CD4-positive, alpha-beta T cell treated with Interleukin-1 beta for 1 hour (primary cell): ENCODE data around the gene NPC1L1.
A peak's percentile ranks its signal among the peaks of the same experiment; 100 is the strongest.

Experiments used
- DNase-seq, 2 donors: peaks; one replicate each; pipeline ENCODE4 v3.0.0-alpha.2; 2020 to 2022

Gene NPC1L1

DNA sequence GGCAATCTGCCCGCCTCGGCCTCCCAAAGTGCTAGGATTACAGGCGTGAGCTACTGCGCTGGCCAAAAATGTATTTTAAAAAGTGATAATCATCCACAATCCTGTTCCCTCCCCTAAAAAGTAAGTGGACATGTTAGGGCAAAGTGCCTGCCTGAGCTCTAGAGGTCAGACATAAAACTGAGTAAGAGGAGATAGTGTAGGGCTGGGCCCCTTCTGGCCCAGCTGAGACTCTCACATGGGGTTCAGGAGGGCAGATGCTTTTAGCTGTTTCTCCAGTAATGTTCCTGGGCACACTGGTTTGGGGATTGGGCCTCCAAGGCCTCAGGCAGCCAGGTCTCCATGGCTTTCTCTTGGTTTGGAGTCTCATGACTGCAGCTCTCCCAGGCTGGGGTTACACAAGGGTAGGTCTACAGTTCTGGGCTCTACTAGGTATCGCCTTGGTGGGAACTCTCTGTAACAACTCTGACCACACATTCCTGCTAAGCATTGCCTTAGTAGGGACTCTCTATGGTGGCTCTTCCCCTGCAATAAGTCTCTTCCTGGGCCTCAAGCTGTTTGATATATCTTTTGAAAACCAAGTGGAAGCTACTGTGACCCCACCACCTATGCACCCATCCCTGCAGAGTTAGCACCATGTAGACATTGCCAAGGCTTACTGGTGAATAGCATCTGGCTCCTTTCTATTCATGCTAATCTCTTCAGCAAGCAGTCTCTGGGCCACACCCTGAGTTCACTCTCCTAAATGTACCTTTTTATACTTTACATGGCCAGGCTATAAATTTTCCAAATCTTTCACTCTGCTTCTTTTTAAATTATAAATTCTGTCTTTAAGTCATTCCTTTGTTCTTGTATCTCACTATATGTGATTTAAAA, 43.7 kb downstream of the NPC1L1 start:
- DNase-seq: no peak

- no peak for DNase-seq
These were observed 44.7 kb downstream of the NPC1L1 start for GRCh38 chr7:44496385-44496784.

- no peak for DNase-seq
These were observed 46.2 kb downstream of the NPC1L1 start for GRCh38 chr7:44494960-44495359.

GRCh38 chr7:44491229-44491628, 49.9 kb downstream of the NPC1L1 start:
- DNase-seq: no peak

- peak; percentile 83 to 84 for DNase-seq
These were observed 50.6 kb downstream of the NPC1L1 start, which contains the start of gene NUDCD3 for GRCh38 chr7:44490351-44491200. TSS of gene NUDCD3 (minus strand) at chr7:44490658. CDS start at chr7:44490600, 58 bp downstream.

- peak; percentile 41 to 52 for DNase-seq
These were observed 51.2 kb downstream of the NPC1L1 start for GRCh38 chr7:44489955-44490350.

DNA sequence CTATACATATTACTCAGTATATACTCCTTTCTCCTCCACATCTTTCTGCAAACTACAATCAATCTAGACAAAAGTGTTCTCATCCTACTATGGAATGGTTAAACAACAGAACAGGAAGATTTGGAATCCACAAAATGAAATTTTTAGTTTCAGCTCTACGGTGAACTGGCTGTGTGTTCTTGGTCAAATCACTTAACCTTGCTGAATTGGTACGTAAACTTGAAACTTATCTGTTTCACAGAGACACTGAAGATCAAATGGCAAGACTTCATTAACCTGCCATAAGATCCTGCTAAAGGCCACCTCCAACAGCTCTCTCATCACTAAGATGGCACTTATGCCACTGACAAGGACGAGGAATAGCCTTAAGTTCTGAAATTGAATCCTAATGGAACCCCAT, 52.2 kb downstream of the NPC1L1 start:
- DNase-seq: no peak

- no peak for DNase-seq
These were observed 54.4 kb downstream of the NPC1L1 start for GRCh38 chr7:44486693-44487092.

DNA sequence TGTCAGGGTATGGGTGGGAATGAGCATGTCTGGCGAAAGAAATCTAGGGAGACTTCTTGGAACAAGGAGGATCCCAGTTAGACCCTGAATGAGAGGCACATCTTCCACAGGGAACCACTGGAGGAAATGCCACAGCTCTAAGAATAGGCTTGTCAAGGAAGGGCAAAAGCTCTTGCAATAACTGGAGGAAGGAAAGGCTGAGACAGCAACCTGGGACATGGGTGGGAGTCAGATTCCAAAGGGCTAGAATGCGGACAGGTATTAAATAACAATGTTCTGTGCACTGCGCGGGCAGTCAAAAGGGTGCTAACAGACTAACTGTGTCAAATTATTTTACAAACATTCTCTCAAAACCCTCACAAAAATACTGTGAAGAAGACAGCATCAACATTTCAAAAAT, 55.1 kb downstream of the NPC1L1 start:
- no peak for DNase-seq

- DNase-seq: no peak
These were observed 56.4 kb downstream of the NPC1L1 start for GRCh38 chr7:44484482-44485313.

- DNase-seq: no peak
These were observed 58.3 kb downstream of the NPC1L1 start for GRCh38 chr7:44482502-44483485.

GRCh38 chr7:44477938-44478337, 63.2 kb downstream of the NPC1L1 start:
- no peak for DNase-seq

GRCh38 chr7:44477063-44477830, 63.9 kb downstream of the NPC1L1 start:
- DNase-seq: peak; percentile 66 to 76

DNA sequence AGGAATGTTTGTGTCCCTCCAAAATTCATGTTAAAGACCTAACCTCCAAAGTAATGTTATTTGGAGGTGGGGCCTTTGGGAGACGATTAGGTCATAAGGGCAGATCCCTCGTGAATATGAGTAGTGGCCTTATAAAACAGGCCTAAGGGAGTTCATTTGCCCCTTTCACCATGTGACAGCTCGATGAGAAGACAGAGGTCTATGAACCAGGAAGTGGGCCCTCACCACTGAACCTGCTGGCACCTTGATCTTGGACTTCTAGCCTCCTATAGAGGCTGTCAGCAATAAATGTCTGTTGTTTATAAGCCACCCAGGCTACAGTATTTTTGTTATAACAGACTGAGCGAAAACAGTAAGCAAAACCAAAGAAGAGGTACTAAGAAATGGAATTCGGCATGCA, 64.8 kb downstream of the NPC1L1 start:
- no peak for DNase-seq

DNA sequence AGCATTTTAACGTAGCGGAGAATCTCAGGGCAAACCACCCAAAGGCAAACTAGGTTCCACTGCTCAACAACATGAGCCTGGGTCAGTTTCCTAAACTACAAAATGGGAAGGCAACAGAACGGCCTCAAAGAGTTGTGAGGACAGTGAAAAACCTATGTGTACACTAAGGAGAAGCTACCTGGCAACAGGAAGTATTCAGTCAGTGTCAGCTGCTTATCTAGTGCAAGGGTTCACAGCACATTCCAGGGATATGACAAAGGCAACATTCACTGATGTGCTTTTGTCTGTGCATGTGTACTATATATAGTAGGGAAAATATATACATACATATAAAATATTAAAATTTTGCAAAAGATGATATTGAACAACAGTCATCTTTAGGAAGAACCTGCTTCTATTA, 67.8 kb downstream of the NPC1L1 start:
- DNase-seq: no peak

DNA sequence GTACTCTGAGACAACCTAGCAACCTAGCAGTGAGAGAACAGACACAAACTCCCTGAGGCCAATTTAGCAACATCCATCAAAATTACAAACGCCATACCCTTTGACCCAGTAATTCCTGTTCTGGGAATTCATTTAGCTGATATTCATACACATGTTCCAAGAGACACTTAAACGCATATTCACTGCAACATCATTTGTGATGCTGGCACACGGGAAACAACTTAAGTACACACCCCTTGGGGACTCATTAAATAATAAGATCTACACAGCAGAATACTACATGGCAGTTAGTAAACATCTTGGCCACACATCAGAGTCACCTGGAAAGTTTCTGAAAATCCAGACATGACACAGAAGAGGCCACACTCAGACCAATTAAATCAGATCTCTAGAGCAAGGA, 68.3 kb downstream of the NPC1L1 start:
- DNase-seq: no peak

- DNase-seq: no peak
These were observed 69.3 kb downstream of the NPC1L1 start for GRCh38 chr7:44471850-44472249.

DNA sequence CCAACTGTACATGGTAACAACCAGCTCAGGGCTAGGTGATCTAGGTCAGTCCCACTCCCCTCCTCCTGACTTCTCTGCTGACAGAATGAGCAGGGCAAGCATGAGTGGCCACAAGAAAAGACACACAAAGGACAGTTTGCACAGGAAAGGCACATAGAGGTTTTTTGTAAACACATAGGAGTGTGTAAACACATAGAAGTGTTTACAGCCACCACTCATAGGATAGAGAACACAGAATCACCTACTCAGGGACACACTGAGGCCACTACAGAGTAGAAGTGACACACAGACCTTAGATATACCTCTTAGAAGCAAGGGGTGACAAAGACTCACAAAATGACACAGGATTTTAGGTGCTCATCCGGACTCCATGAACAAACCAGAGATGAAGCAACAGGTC, 69.7 kb downstream of the NPC1L1 start:
- DNase-seq: no peak

DNA sequence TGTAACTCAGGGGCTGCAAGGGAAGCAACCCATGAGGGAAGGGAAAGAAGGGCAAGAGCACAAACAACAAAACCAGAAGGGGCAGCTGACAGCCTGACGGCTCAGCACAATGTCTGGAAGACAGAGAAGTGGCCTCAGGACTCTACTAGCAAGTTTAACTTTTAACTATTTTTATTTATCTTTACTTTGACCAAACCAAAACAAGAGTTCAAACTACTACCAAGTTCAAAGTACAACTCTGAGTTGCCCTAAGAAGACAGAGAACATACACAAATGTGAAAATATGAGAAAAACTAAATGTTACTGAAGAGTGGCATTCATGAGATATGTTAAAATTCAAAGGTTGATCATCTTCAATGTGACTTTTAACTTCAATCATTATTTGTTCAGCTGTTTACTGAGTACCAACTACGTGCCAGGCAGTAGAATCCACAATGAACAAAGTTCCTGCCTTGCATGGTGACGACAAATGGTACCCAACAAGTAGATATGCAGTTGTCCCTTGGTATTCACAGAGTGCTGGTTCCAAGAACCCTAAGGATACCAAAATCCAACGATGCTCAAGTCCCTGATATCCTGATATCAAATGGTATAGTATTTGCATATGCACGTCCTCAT, 70.4 kb downstream of the NPC1L1 start:
- no peak for DNase-seq

GRCh38 chr7:44470135-44470479, 71.0 kb downstream of the NPC1L1 start:
- DNase-seq: no peak
